Stimulated activated memory B cell treated with anti-CD40 and anti-IgM and Interleukin-4, amounts not matched to agents 10 μg/mL and 1 μg/mL and 100 μg/mL, for 72 hours (primary cell): ENCODE results near the gene FREM1.
A peak's percentile ranks its signal among the peaks of the same experiment; 100 is the strongest.

ENCODE experiments used
- ATAC-seq: fragments of 150-1000 bp; cut with Tn5 transposase; 2 replicates; pipeline ENCODE4 v1.10.0; 2021
- H3K27ac Mint-ChIP-seq: one replicate; pipeline ENCODE4 v1.8.0; 2022; ENCODE audit warnings: mild to moderate bottlenecking, mixed read lengths
- H3K27me3 Mint-ChIP-seq: one replicate; pipeline ENCODE4 v1.8.0; 2022; ENCODE audit warnings: mixed read lengths
- H3K36me3 Mint-ChIP-seq: one replicate; pipeline ENCODE4 v1.8.0; 2022; ENCODE audit warnings: mixed read lengths
- H3K4me1 Mint-ChIP-seq: one replicate; pipeline ENCODE4 v1.8.0; 2022; ENCODE audit warnings: mixed read lengths
- H3K4me3 Mint-ChIP-seq: one replicate; pipeline ENCODE4 v1.8.0; 2022; ENCODE audit warnings: mild to moderate bottlenecking, moderate library complexity, mixed read lengths
- H3K9me3 Mint-ChIP-seq: one replicate; pipeline ENCODE4 v1.8.0; 2022; ENCODE audit warnings: mixed read lengths

Gene FREM1

GRCh38 chr9:14909961-14910805 is at the start of gene FREM1:
Gene FREM1, minus strand, starts transcription at chr9:14910428. Its CDS starts 41,451 bp downstream, at chr9:14868977.
- Mint-ChIP-seq H3K4me3 (no peak within 1 kb of the TSS), H3K36me3 (no peaks in the 10 kb centered on the region), H3K27me3 (no peaks in the 10 kb centered on the region), H3K4me1 (no peaks in the 10 kb centered on the region), H3K9me3 (no peaks in the 10 kb centered on the region), H3K27ac (no peak within 1 kb of the TSS)
- ATAC-seq: peak; percentile 41

GRCh38 chr9:14958989-14959388 is 48.8 kb upstream of the FREM1 start:
- ATAC-seq: no peak
- H3K4me1 Mint-ChIP-seq: no peaks in the 10 kb centered on the region
- H3K9me3 Mint-ChIP-seq: peaks cover 6% of the 10 kb centered on the region
- no peaks in the 10 kb centered on the region for H3K27me3 Mint-ChIP-seq
- H3K27ac Mint-ChIP-seq: no peak overlapping the region
- H3K36me3 Mint-ChIP-seq: no peaks in the 10 kb centered on the region
- H3K4me3 Mint-ChIP-seq: no peak overlapping the region

GRCh38 chr9:14957109-14957508 is 46.9 kb upstream of the FREM1 start:
- ATAC-seq: no peak
- Mint-ChIP-seq H3K36me3 (no peaks in the 10 kb centered on the region), H3K9me3 (peaks cover 9% of the 10 kb centered on the region), H3K27me3 (no peaks in the 10 kb centered on the region), H3K4me3 (no peak overlapping the region), H3K4me1 (no peaks in the 10 kb centered on the region), H3K27ac (no peak overlapping the region)

- Mint-ChIP-seq H3K27me3 (no peaks in the 10 kb centered on the region), H3K9me3 (peaks cover 9% of the 10 kb centered on the region), H3K36me3 (no peaks in the 10 kb centered on the region), H3K4me1 (no peaks in the 10 kb centered on the region), H3K27ac (no peak overlapping the region), H3K4me3 (no peak overlapping the region)
- ATAC-seq: no peak
Measured at GRCh38 chr9:14956208-14956607, 46.0 kb upstream of the FREM1 start.

GRCh38 chr9:14945351-14945750 is 35.1 kb upstream of the FREM1 start:
- Mint-ChIP-seq H3K36me3 (no peaks in the 10 kb centered on the region), H3K27ac (no peak overlapping the region), H3K27me3 (no peaks in the 10 kb centered on the region), H3K9me3 (peaks cover 3% of the 10 kb centered on the region), H3K4me3 (no peak overlapping the region), H3K4me1 (no peaks in the 10 kb centered on the region)
- ATAC-seq: no peak

- no peak overlapping the region for H3K27ac Mint-ChIP-seq
- H3K36me3 Mint-ChIP-seq: no peaks in the 10 kb centered on the region
- H3K27me3 Mint-ChIP-seq: no peaks in the 10 kb centered on the region
- no peaks in the 10 kb centered on the region for H3K4me1 Mint-ChIP-seq
- peaks cover 3% of the 10 kb centered on the region for H3K9me3 Mint-ChIP-seq
- no peak for ATAC-seq
- no peak overlapping the region for H3K4me3 Mint-ChIP-seq
Measured at GRCh38 chr9:14941501-14942405, 31.5 kb upstream of the FREM1 start.

- no peak for ATAC-seq
- Mint-ChIP-seq H3K4me1 (no peaks in the 10 kb centered on the region), H3K36me3 (no peaks in the 10 kb centered on the region), H3K4me3 (no peak overlapping the region), H3K9me3 (no peaks in the 10 kb centered on the region), H3K27me3 (no peaks in the 10 kb centered on the region), H3K27ac (no peak overlapping the region)
Measured at GRCh38 chr9:14939378-14939777, 29.1 kb upstream of the FREM1 start.

- ATAC-seq: no peak
- Mint-ChIP-seq H3K27ac (no peak overlapping the region), H3K27me3 (no peaks in the 10 kb centered on the region), H3K4me3 (no peak overlapping the region), H3K36me3 (no peaks in the 10 kb centered on the region), H3K9me3 (no peaks in the 10 kb centered on the region), H3K4me1 (no peaks in the 10 kb centered on the region)
Measured at GRCh38 chr9:14937216-14937615, 27.0 kb upstream of the FREM1 start.

- Mint-ChIP-seq H3K4me1 (no peaks in the 10 kb centered on the region), H3K9me3 (no peaks in the 10 kb centered on the region), H3K27me3 (no peaks in the 10 kb centered on the region), H3K36me3 (no peaks in the 10 kb centered on the region), H3K27ac (no peak overlapping the region), H3K4me3 (no peak overlapping the region)
- no peak for ATAC-seq
Measured at GRCh38 chr9:14936491-14936890, 26.3 kb upstream of the FREM1 start.

- ATAC-seq: no peak
- Mint-ChIP-seq H3K27me3 (no peaks in the 10 kb centered on the region), H3K4me1 (no peaks in the 10 kb centered on the region), H3K4me3 (no peak overlapping the region), H3K27ac (no peak overlapping the region), H3K36me3 (no peaks in the 10 kb centered on the region), H3K9me3 (no peaks in the 10 kb centered on the region)
Measured at GRCh38 chr9:14935964-14936363, 25.7 kb upstream of the FREM1 start.

GRCh38 chr9:14935106-14935751 is 25.0 kb upstream of the FREM1 start:
- H3K4me1 Mint-ChIP-seq: no peaks in the 10 kb centered on the region
- no peaks in the 10 kb centered on the region for H3K27me3 Mint-ChIP-seq
- ATAC-seq: no peak
- no peak overlapping the region for H3K27ac Mint-ChIP-seq
- no peaks in the 10 kb centered on the region for H3K36me3 Mint-ChIP-seq
- H3K9me3 Mint-ChIP-seq: no peaks in the 10 kb centered on the region
- no peak overlapping the region for H3K4me3 Mint-ChIP-seq

- Mint-ChIP-seq H3K4me3 (no peak overlapping the region), H3K27ac (no peak overlapping the region), H3K9me3 (no peaks in the 10 kb centered on the region), H3K36me3 (no peaks in the 10 kb centered on the region), H3K27me3 (no peaks in the 10 kb centered on the region), H3K4me1 (no peaks in the 10 kb centered on the region)
- ATAC-seq: no peak
Measured at GRCh38 chr9:14932641-14933040, 22.4 kb upstream of the FREM1 start.

- H3K36me3 Mint-ChIP-seq: no peaks in the 10 kb centered on the region
- no peak overlapping the region for H3K4me3 Mint-ChIP-seq
- H3K4me1 Mint-ChIP-seq: no peaks in the 10 kb centered on the region
- no peaks in the 10 kb centered on the region for H3K27me3 Mint-ChIP-seq
- H3K27ac Mint-ChIP-seq: no peak overlapping the region
- no peaks in the 10 kb centered on the region for H3K9me3 Mint-ChIP-seq
- ATAC-seq: no peak
Measured at GRCh38 chr9:14932231-14932630, 22.0 kb upstream of the FREM1 start.

- Mint-ChIP-seq H3K27ac (no peak overlapping the region), H3K36me3 (no peaks in the 10 kb centered on the region), H3K4me3 (no peak overlapping the region), H3K4me1 (no peaks in the 10 kb centered on the region), H3K9me3 (no peaks in the 10 kb centered on the region), H3K27me3 (no peaks in the 10 kb centered on the region)
- ATAC-seq: no peak
Measured at GRCh38 chr9:14926941-14927624, 16.9 kb upstream of the FREM1 start.
